ENCODE results near the gene GINS2. TPM values are rescaled to one million over a fixed set of nuclear protein-coding genes. Genes with fewer than 3 reads are reported as not detected.

The GINS2 gene
- total and polyA plus RNA-seq, 2 donors (not counting 3 experiments of a cell fraction or from before 2014, with no cell fraction given), result 10.4 to 24.1 TPM

DNA sequence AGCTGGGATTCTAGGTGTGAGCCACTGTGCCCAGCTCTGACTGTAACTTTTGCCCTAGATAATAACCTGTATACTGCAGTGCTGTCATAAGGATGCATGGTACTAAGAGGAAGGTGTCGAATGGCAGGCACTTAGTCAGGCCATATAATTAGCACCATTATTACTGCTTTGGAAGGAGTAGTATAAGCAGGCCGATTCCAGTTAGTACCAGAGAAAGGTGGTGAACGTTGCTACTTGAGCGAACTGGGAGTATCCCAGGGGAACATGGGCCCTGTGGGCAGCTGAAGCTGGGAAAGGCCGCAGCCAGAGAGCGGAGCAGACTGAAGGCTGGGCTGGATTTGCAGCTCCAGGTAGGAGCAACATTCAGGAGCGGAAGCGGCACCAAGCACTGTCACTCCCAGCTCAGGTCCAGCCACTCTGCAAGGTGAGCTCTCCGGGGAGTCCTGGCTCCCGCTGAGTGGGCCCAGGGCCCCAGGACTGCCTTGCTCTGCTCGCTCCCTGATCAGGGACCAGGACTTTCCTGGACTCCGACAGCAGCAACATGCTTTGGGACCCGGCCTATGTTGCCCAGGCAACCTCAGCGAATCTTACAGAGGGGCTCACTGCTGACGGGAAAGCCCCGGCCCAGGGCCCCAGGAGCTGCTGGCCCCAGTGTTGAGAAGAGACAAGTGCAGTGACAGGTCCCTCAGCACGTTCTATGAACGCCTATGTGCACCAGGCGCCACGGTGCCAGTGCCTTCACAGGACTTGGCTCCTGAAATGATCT is 33.6 kb upstream of the GINS2 start:
- Histone ChIP-seq H3K36me3 (ENCODE audit: control insufficient read depth in 2 of 2, extremely low read depth in 1 of 2, insufficient read depth in 2 of 2, low read length in 2 of 2) (peaks cover 0 to 3% of the 10 kb centered on the region in 2 experiments), H3K27me3 (ENCODE audit: control insufficient read depth in 2 of 2, insufficient read depth in 2 of 2, low read length in 2 of 2) (no peaks in the 10 kb centered on the region), H2AFZ (ENCODE audit: low read depth, low read length) (no peak overlapping the region), H3K27ac (ENCODE audit: insufficient read depth, low read depth, low read length) (no peak overlapping the region), H4K20me1 (replicated peaks; ENCODE audit: control insufficient read depth, extremely low read depth, insufficient read depth, low read length) (no peaks in the 10 kb centered on the region), H3K9ac (replicated peaks; ENCODE audit: extremely low read depth, insufficient read depth, low read length) (no peak overlapping the region), H3K9me1 (replicated peaks; ENCODE audit: control insufficient read depth, extremely low read depth, insufficient read depth, low read length) (no peaks in the 10 kb centered on the region), H3K4me1 (ENCODE audit: control insufficient read depth, extremely low read depth, insufficient read depth, low read length) (peaks cover 4% of the 10 kb centered on the region), H3K79me2 (ENCODE audit: control insufficient read depth, insufficient read depth, low read length) (peaks cover 10% of the 10 kb centered on the region), H3K4me2 (ENCODE audit: insufficient read depth, low read length) (no peak overlapping the region), H3K9me3 (replicated peaks; ENCODE audit: control insufficient read depth, insufficient read depth, low read length) (no peaks in the 10 kb centered on the region), H3K4me3 (replicated peaks in 1 of 3; ENCODE audit: insufficient read depth in 1 of 3, low read depth in 1 of 3, low read length in 3 of 3) (no peak overlapping the region)
- no peak for FAIRE-seq
- ChIA-PET CTCF (interaction anchor here (0.9 to 8.1 kb wide), 3 partner anchors 28 to 63 kb away, joined by 3 to 119 read pairs (median 3); partner anchors contain the start of gene C16orf74), POLR2A (interaction anchor here (0.7 kb wide), 1 partner anchor 31 kb away, joined by 3 read pairs; no protein-coding TSS in a partner anchor)
- no TSS peak for BruUV-seq (replicated peaks)
- dilution Hi-C loops (cut with MboI; ENCODE audit: extremely low pct_ligation_motif_present, low sequenced_read_pairs) (no loop called here), intact Hi-C loops (cut with micrococcal nuclease) (no loop called here)
- no peak for DNase-seq (ENCODE audit: low read depth, low spot score)
- TF ChIP-seq JUN (IDR thresholded peaks at IDR 0.05; ENCODE audit: borderline replicate concordance, insufficient read depth, insufficient read length, low read depth) (no peak), POLR2A (IDR thresholded peaks at IDR 0.05; ENCODE audit: low read depth, low read length) (no peak), FOS (IDR thresholded peaks at IDR 0.05; ENCODE audit: borderline replicate concordance, insufficient read depth, low read length) (no peak), EZH2 (IDR thresholded peaks at IDR 0.05; ENCODE audit: borderline replicate concordance, low read depth, low read length, severe bottlenecking) (no peak), POLR2AphosphoS5 (IDR thresholded peaks at IDR 0.05; ENCODE audit: insufficient read depth, low read depth, low read length) (no peak), MYC (IDR thresholded peaks at IDR 0.05; ENCODE audit: low read depth, low read length) (no peak), MAX (IDR thresholded peaks at IDR 0.05; ENCODE audit: insufficient read depth, insufficient read length) (no peak), GATA2 (IDR thresholded peaks at IDR 0.05; ENCODE audit: insufficient read depth, insufficient read length, low read depth, low read length) (no peak)
- TF ChIP-seq, protein P1, sequence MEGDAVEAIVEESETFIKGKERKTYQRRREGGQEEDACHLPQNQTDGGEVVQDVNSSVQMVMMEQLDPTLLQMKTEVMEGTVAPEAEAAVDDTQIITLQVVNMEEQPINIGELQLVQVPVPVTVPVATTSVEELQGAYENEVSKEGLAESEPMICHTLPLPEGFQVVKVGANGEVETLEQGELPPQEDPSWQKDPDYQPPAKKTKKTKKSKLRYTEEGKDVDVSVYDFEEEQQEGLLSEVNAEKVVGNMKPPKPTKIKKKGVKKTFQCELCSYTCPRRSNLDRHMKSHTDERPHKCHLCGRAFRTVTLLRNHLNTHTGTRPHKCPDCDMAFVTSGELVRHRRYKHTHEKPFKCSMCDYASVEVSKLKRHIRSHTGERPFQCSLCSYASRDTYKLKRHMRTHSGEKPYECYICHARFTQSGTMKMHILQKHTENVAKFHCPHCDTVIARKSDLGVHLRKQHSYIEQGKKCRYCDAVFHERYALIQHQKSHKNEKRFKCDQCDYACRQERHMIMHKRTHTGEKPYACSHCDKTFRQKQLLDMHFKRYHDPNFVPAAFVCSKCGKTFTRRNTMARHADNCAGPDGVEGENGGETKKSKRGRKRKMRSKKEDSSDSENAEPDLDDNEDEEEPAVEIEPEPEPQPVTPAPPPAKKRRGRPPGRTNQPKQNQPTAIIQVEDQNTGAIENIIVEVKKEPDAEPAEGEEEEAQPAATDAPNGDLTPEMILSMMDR (IDR thresholded peaks at IDR 0.05; ENCODE audit: extremely low read depth in 1 of 2, insufficient read depth in 1 of 2, low read depth in 1 of 2, low read length in 2 of 2), result no peak

Measured in endothelial cell of umbilical vein (primary cell).